ENCODE results near the gene CROCC2. TPM values are rescaled to one million over a fixed set of nuclear protein-coding genes. Genes with fewer than 3 reads are reported as not detected.
A peak's percentile ranks its signal among the peaks of the same experiment; 100 is the strongest.

The CROCC2 gene
- total RNA-seq, 3 donors from 2014 or later: 0.07 to 0.19 TPM; not detected in 1

- TF ChIP-seq CTCF (IDR thresholded peaks at IDR 0.05): no peak
- ATAC-seq (no peak), DNase-seq (peak in 1 of 3 donors; percentile 14)
- Histone ChIP-seq H3K4me3 (no peak overlapping the region), H3K9me3 (peaks cover 16% of the 10 kb centered on the region), H3K4me1 (ENCODE audit: low read depth) (peaks cover 13% of the 10 kb centered on the region), H3K36me3 (ENCODE audit: low read depth) (no peaks in the 10 kb centered on the region)
- intact Hi-C loops (cut with DNase I, micrococcal nuclease): no loop called here
These were observed 102.6 kb downstream of the CROCC2 start for GRCh38 chr2:241008711-241009121.

GRCh38 chr2:241009191-241009590 lies 103.1 kb downstream of the CROCC2 start:
- intact Hi-C loops (cut with DNase I, micrococcal nuclease): no loop called here
- no peaks in the 10 kb centered on the region for H3K36me3 ChIP-seq (ENCODE audit: low read depth)
- no peak for TF ChIP-seq CTCF (IDR thresholded peaks at IDR 0.05)
- peaks cover 12% of the 10 kb centered on the region for H3K9me3 ChIP-seq
- DNase-seq (peak in 1 of 3 donors; percentile 41), ATAC-seq (no peak)
- no peak overlapping the region for H3K4me3 ChIP-seq
- H3K4me1 ChIP-seq (ENCODE audit: low read depth): peaks cover 13% of the 10 kb centered on the region

GRCh38 chr2:241009601-241010530 lies 103.7 kb downstream of the CROCC2 start:
- no peak overlapping the region for H3K4me3 ChIP-seq
- intact Hi-C loops (cut with DNase I, micrococcal nuclease): no loop called here

GRCh38 chr2:241010531-241011295 lies 104.6 kb downstream of the CROCC2 start:
- Histone ChIP-seq H3K36me3 (ENCODE audit: low read depth) (no peaks in the 10 kb centered on the region), H3K4me3 (no peak overlapping the region), H3K9me3 (no peaks in the 10 kb centered on the region), H3K4me1 (ENCODE audit: low read depth) (peaks cover 13% of the 10 kb centered on the region)
- DNase-seq (peak in 1 of 3 donors; percentile 54), ATAC-seq (peak; percentile 68)
- intact Hi-C loops (cut with DNase I, micrococcal nuclease): no loop called here
- no peak for TF ChIP-seq CTCF (IDR thresholded peaks at IDR 0.05)

More at GRCh38 chr2:241009601-241010530, 103.7 kb downstream of the CROCC2 start:
- H3K36me3 ChIP-seq (ENCODE audit: low read depth): no peaks in the 10 kb centered on the region
- no peak for TF ChIP-seq CTCF (IDR thresholded peaks at IDR 0.05)
- H3K9me3 ChIP-seq: peaks cover 6% of the 10 kb centered on the region
- peak in 2 of 3 donors; percentile 46 to 59 for DNase-seq
- peaks cover 13% of the 10 kb centered on the region for H3K4me1 ChIP-seq (ENCODE audit: low read depth)
- ATAC-seq: peak; percentile 75

GRCh38 chr2:241011296-241011600 lies 105.1 kb downstream of the CROCC2 start:
- no peak for TF ChIP-seq CTCF (IDR thresholded peaks at IDR 0.05)
- Histone ChIP-seq H3K4me3 (no peak overlapping the region), H3K9me3 (no peaks in the 10 kb centered on the region), H3K36me3 (ENCODE audit: low read depth) (no peaks in the 10 kb centered on the region), H3K4me1 (ENCODE audit: low read depth) (peaks cover 13% of the 10 kb centered on the region)
- DNase-seq (peak in 1 of 3 donors; percentile 24), ATAC-seq (no peak)
- intact Hi-C loops (cut with DNase I, micrococcal nuclease): no loop called here

Measured in mucosa of descending colon (tissue), 3 donors.